ENCODE measurements around the gene PRKAA1. TPM values are rescaled to one million over a fixed set of nuclear protein-coding genes. Genes with fewer than 3 reads are reported as not detected.

Gene PRKAA1
- total RNA-seq, 1 experiment from 2014 or later, result 178 TPM

DNA sequence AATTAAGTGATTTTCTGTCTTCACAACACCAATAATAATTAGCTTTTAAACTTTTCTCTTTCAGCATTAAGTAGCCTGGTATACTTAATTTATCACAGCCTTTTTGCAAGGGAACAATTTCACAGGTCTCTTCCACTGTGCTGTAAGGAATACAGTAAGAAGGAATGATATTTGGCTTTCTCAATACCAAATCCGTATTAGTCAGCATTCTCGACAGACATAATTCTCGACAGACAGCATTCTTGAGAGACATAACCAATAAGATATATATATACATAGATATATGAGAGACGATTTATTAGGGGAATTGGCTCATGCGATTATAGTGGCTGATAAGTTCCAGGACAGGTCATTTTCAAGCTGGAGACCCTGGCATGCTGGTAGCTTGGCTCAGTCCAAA lies 18.0 kb downstream of the PRKAA1 start:
- TF ChIP-seq EZH2 (IDR thresholded peaks at IDR 0.05; ENCODE audit: low read depth), result no peak
- TF ChIP-seq, protein P1, sequence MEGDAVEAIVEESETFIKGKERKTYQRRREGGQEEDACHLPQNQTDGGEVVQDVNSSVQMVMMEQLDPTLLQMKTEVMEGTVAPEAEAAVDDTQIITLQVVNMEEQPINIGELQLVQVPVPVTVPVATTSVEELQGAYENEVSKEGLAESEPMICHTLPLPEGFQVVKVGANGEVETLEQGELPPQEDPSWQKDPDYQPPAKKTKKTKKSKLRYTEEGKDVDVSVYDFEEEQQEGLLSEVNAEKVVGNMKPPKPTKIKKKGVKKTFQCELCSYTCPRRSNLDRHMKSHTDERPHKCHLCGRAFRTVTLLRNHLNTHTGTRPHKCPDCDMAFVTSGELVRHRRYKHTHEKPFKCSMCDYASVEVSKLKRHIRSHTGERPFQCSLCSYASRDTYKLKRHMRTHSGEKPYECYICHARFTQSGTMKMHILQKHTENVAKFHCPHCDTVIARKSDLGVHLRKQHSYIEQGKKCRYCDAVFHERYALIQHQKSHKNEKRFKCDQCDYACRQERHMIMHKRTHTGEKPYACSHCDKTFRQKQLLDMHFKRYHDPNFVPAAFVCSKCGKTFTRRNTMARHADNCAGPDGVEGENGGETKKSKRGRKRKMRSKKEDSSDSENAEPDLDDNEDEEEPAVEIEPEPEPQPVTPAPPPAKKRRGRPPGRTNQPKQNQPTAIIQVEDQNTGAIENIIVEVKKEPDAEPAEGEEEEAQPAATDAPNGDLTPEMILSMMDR (conservative IDR thresholded peaks at IDR 0.05), result no peak
- Histone ChIP-seq H3K36me3 (ENCODE audit: low read depth) (peaks cover 21% of the 10 kb centered on the region), H3K9me3 (ENCODE audit: insufficient read depth, low read depth) (no peaks in the 10 kb centered on the region), H3K9me2 (ENCODE audit: insufficient read depth) (no peaks in the 10 kb centered on the region), H3K79me2 (ENCODE audit: low read depth) (peaks cover 71% of the 10 kb centered on the region), H3K4me1 (replicated peaks; ENCODE audit: insufficient read depth) (peaks cover 30% of the 10 kb centered on the region; the same call in 1 of the 2 replicates), H3K4me2 (no peak overlapping the region), H3F3A (ENCODE audit: insufficient read depth, low read depth) (peaks cover 14% of the 10 kb centered on the region), H3K27ac (no peak overlapping the region), H3K4me3 (no peak overlapping the region), H3K27me3 (ENCODE audit: insufficient read depth, low read depth) (no peaks in the 10 kb centered on the region), H4K20me1 (ENCODE audit: insufficient read depth) (peaks cover 66% of the 10 kb centered on the region), H2AFZ (no peak overlapping the region)
- DNase-seq, result peak in 1 of 2 experiments; percentile 56
- ChIA-PET CTCF (interaction anchor here (0.5 to 0.6 kb wide), 2 partner anchors 25 to 109 kb away, joined by 3 read pairs; partner anchors contain the start of gene TTC33), POLR2A (ENCODE audit: unreplicated experiment) (no interaction called here)
- intact Hi-C loops (cut with micrococcal nuclease; ENCODE audit: unreplicated experiment), result no loop called here
- BruUV-seq (replicated peaks), result no TSS peak

DNA sequence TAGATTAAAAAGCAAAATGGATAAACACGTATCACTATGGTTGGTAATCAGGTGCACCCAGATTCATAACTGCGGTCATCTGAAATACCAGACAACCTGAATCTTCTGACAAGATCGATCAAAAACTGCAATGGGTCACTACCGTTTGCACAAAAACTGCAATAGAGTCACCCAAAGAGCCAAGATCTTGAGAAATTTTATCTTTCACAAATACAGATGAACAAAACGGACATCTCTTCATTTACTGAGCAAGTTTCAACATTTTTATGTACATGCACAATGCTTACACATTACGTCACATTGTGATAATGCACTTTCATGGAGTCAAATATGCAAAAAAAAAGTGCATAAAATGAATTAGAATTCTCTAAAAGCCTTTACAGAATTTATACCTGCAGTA lies 18.6 kb downstream of the PRKAA1 start:
- no peak overlapping the region for H3K27ac ChIP-seq
- peaks cover 64% of the 10 kb centered on the region for H3K79me2 ChIP-seq (ENCODE audit: low read depth)
- no peak overlapping the region for H3K4me3 ChIP-seq
- H3K9me2 ChIP-seq (ENCODE audit: insufficient read depth), result no peaks in the 10 kb centered on the region
- no peak for TF ChIP-seq EZH2 (IDR thresholded peaks at IDR 0.05; ENCODE audit: low read depth)
- TF ChIP-seq, protein P1 (conservative IDR thresholded peaks at IDR 0.05), result no peak
- BruUV-seq (replicated peaks), result no TSS peak
- intact Hi-C loops (cut with micrococcal nuclease; ENCODE audit: unreplicated experiment), result no loop called here
- H3K27me3 ChIP-seq (ENCODE audit: insufficient read depth, low read depth), result no peaks in the 10 kb centered on the region
- no peaks in the 10 kb centered on the region for H3K9me3 ChIP-seq (ENCODE audit: insufficient read depth, low read depth)
- H3K36me3 ChIP-seq (ENCODE audit: low read depth), result peaks cover 28% of the 10 kb centered on the region
- POLR2A ChIA-PET (ENCODE audit: unreplicated experiment), result no interaction called here
- no peak overlapping the region for H2AFZ ChIP-seq
- peaks cover 14% of the 10 kb centered on the region for H3F3A ChIP-seq (ENCODE audit: insufficient read depth, low read depth)
- peaks cover 65% of the 10 kb centered on the region for H4K20me1 ChIP-seq (ENCODE audit: insufficient read depth)
- CTCF ChIA-PET, result interaction anchor here (0.6 kb wide), 1 partner anchor 108 kb away, joined by 3 read pairs; no protein-coding TSS in a partner anchor
- no peak for DNase-seq
- no peak overlapping the region for H3K4me2 ChIP-seq
- H3K4me1 ChIP-seq (replicated peaks; ENCODE audit: insufficient read depth), result peaks cover 30% of the 10 kb centered on the region; the same call in 1 of the 2 replicates

DNA sequence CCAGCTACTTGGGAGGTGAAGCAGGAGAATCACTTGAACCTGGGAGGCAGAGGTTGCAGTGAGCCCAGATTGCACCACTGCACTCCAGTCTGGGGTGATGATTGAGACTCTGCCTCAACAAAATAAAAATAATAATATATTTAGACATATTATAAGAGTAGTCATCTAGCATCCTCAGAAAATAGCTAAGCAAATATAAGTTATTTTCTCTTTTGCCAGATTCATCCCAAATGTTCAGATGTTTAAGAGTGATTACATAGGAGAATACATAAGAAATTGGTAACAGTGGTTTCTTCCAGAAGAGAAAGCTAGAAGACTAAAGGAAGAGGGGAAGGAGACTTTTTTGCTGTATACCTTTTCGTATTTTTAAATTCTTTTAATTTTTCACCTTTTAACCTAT lies 20.0 kb downstream of the PRKAA1 start:
- Histone ChIP-seq H3K4me1 (replicated peaks; ENCODE audit: insufficient read depth) (peaks cover 30% of the 10 kb centered on the region; the same call in 1 of the 2 replicates), H3K4me3 (no peak overlapping the region), H3K9me3 (ENCODE audit: insufficient read depth, low read depth) (no peaks in the 10 kb centered on the region), H3K9me2 (ENCODE audit: insufficient read depth) (no peaks in the 10 kb centered on the region), H2AFZ (no peak overlapping the region), H3K36me3 (ENCODE audit: low read depth) (peaks cover 28% of the 10 kb centered on the region), H3K27ac (no peak overlapping the region), H4K20me1 (ENCODE audit: insufficient read depth) (peaks cover 52% of the 10 kb centered on the region), H3K4me2 (no peak overlapping the region), H3K79me2 (ENCODE audit: low read depth) (peaks cover 50% of the 10 kb centered on the region), H3F3A (ENCODE audit: insufficient read depth, low read depth) (peaks cover 14% of the 10 kb centered on the region), H3K27me3 (ENCODE audit: insufficient read depth, low read depth) (no peaks in the 10 kb centered on the region)
- no peak for DNase-seq
- TF ChIP-seq EZH2 (IDR thresholded peaks at IDR 0.05; ENCODE audit: low read depth), result no peak
- TF ChIP-seq, protein P1 (conservative IDR thresholded peaks at IDR 0.05), result no peak
- ChIA-PET CTCF (interaction anchor here (0.9 kb wide), 1 partner anchor 16 kb away, joined by 6 read pairs; no protein-coding TSS in a partner anchor), POLR2A (ENCODE audit: unreplicated experiment) (interaction anchor here (0.7 kb wide), 1 partner anchor 18 kb away, joined by 3 read pairs; no protein-coding TSS in a partner anchor)
- no TSS peak for BruUV-seq (replicated peaks)
- intact Hi-C loops (cut with micrococcal nuclease; ENCODE audit: unreplicated experiment), result no loop called here

All from PC-9 (cell line).